GM19240 (cell line): ENCODE measurements around the gene TCF12.
"Not testable (repeated sequence)": the region's sequence is repeated elsewhere in the genome, so short reads cannot be mapped to it uniquely, and the experiment has no call there.

Experiments
- DNase-seq: peaks from one replicate; pipeline ENCODE4 v3.0.0; 2011; ENCODE audit warnings: low spot score; ENCODE audit not compliant: insufficient read length

Gene TCF12

DNA sequence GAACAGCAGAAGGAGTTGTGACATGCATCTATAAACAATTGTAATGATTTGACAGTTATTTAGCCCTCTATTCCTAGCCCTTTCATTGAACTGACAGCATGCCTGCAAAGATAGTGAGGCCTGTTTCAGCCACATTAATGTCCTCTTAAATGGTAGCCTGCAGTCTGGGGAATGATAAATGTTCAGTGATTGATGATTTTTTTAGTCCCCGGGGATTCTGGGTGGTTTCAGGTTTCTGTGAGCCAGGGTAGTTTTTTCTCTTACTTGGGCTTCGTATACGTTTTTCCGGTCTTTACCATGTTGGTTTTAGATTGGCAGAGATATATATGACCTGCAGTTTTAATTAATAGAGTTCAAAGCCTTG, 172.0 kb downstream of the TCF12 start:
- no peak for DNase-seq

- no peak for DNase-seq
Measured at GRCh38 chr15:57091636-57092035, 173.2 kb downstream of the TCF12 start.

GRCh38 chr15:57092252-57092651, 173.8 kb downstream of the TCF12 start:
- no peak for DNase-seq

- no peak for DNase-seq
Measured at GRCh38 chr15:57094321-57095257, 176.1 kb downstream of the TCF12 start.

DNA sequence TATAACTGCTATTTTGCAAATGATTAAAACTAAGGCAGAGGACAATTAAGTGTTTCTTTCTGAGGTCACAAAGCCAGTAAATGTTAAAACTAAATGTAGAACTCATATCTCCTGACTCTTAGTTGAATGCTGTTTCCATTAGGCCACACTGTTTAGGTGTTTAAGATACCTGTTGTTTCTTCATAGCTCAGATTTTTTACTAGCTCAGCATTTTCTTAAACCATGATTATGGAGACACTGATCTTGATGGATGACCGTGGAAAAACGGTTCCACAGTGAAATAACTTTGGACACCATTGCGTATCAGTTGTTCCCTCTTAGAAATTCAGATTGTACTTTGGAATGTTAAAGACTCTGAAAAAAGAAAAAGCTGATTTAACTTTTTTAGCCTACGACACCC, 177.5 kb downstream of the TCF12 start:
- DNase-seq: no peak

- no peak for DNase-seq
Measured at GRCh38 chr15:57097246-57097645, 178.8 kb downstream of the TCF12 start.

DNA sequence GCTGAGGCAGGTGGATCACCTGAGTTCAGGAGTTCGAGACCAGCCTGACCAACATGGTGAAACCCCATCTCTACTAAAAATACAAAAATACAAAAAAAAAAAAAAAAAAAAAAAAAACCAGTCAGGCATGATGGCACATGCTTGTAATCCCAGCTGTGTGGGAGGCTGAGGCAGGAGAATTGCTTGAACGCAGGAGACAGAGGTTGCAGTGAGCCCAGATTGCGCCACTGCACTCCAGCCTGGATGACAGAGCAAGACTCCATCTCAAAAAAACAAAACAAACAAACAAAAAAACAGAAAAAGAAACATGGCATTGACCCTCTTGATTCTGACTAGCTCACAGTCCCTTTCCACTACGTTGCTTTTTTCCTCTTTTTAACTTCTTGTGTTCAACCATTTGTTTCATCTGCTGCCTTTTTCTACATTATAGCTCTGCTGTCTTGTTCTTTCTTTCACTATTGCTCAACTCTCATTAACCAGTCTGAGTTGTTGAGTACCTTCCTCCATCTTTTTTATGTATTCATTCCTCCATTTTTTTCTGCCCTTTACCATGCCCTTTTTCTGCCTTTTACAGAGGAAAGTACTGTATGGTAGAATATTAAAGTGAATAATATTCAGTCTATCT, 179.6 kb downstream of the TCF12 start:
- DNase-seq: not testable (repeated sequence)

- no peak for DNase-seq
Measured at GRCh38 chr15:57098896-57099295, 180.5 kb downstream of the TCF12 start.

- DNase-seq: no peak
Measured at GRCh38 chr15:57100136-57100539, 181.7 kb downstream of the TCF12 start.

- no peak for DNase-seq
Measured at GRCh38 chr15:57102858-57103257, 184.4 kb downstream of the TCF12 start.

DNA sequence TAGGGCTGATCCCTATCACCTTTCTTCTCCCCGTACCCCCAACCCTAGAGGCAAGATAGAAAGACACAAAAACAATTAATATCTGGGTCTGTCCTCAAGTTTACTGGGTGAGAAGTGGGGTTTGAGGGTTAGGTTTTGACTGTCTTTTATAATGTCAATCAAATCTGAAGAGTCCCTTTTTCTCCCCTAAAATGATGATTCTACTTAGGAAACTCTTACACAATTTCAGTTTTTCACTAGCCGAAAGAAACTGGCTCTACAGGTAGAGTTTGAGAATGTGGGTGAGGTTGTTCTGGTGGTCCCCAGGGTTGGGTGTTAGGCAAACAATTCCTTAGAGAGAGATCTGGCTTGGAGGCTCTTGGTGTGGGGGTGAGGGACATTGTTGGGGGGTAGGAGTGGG, 189.9 kb downstream of the TCF12 start:
- no peak for DNase-seq

DNA sequence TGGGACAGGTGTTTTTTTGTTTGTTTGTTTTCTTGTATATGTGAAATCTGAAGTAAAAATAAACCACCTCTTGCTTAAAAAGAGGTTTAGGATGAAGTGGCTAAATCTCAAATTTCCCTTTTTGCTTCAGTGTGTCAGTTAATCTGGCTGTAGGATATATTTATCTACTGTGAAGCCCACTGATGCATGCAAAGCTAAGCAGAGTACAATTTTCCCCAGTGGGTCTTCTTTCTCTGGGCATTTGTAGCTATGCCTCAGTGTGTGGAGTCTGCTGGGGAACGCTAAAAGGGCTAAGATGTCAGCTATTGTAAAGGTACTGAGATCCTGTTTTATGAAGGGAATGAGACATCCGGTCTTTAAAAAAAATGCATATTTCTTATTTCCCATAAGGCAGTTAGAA, 190.6 kb downstream of the TCF12 start:
- DNase-seq: no peak

DNA sequence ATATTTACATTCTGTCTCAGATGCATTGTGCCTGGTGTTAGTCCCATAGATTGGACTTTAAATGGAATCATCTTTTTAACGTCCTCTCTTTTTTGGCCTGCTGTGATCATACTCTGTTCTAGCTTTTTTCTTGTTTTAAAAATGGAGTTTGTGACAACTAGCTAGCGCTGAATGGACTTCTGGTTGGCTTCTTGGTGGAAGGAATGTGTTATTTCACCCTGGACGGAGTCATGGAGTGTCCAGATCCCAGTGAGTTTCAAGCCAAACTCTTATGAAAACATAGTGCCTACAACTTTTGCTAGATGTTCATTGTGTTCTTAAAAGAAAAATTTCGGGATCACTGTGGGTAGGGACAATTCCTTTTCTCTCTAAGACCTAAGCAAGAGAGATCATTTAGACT, 192.6 kb downstream of the TCF12 start:
- DNase-seq: no peak

DNA sequence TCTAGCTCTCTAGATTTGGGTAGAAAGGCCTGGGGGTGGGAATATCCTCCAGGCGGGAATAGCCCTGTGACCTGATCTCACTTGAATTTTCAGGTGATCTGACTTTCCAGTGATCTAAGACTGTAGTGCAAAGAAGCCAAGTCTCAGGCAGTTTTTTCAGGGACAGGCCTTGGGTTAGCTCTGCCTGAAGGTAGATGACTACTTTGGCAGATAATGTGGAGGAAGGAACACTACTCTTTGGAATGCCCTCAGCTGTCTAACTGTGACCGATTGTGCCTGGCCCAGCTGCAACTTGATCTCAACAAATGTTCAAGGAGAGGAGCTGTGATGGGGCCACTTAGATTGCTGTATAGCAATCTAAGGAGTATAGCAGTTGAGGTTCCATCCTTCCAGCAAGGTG, 193.7 kb downstream of the TCF12 start:
- no peak for DNase-seq

- no peak for DNase-seq
Measured at GRCh38 chr15:57114070-57114469, 195.6 kb downstream of the TCF12 start.

GRCh38 chr15:57118013-57118799, 199.8 kb downstream of the TCF12 start:
- DNase-seq: no peak

DNA sequence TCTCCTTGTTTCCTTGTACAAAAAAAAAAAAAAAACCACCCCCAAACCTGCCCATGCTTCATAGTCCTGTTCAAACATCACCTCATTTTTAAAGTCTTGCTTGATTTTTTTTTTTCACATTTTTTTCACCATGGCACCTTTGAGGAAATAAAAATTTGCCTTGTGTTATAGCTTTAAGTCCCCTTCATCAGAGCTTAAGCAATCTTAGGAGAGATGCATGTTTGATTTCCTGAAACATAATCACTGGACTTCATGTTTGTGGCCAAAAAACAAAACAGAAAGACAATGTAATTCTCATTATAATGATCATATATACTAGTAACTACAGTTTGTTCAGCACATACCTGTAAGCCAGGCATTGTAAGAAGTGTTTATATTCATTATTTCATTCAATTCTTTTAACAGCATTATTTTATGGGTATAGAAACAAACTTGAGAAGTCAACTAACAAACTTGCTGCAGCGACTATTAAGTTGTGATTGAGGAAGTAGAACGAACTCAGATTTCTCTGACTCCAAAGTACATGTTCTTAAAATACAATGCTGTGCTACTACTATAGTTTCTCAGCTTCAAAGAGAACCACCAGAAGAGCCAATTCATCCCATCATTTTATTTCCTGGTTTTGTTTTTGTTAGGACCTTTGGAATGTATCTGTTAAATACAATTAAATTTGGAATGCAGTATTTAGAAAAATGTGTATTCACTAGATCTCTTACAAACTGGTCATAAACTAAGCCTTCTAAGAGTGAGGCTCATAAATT, 203.8 kb downstream of the TCF12 start:
- no peak for DNase-seq

DNA sequence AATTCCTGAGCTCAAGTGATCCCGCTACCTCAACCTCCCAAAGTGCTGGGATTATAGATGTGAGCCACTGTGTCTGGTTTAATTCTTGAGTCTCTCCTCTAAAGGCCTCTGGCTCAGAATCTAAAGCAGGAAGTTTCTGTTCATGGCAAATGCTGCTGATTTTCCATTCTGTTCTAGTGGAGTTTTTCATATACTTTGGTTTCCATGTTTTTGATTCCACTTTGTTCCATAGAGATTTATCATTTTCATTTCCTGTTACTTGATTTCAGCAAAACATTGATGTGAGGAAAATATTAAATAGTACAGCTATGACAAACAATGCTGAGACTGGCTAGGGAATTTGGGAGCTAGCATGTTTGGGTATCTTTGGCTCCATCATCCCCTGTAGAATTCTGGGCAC, 205.6 kb downstream of the TCF12 start:
- no peak for DNase-seq

GRCh38 chr15:57129064-57129463, 210.6 kb downstream of the TCF12 start:
- no peak for DNase-seq

DNA sequence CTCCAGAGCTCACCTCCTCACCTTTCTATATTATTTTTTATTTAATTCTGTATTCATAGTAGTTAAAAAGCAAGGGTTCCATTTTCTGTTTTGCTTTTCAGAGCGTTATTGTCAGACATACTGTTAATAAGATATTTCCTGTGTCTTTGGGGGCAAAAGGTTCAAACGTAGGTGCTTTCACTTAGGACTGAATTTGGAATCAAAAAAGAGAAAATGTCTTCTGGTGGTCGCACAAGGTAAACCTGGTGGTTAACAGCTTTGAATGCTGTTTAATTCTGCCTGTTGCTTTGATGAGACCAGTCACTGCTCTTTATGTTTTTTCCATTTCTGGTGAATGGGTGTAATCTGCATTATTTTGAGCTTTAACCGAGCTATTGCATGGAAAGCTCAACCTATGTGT, 212.5 kb downstream of the TCF12 start:
- no peak for DNase-seq
